SK-N-SH treated with all-trans-retinoic acid at 6 μM for 48 hours (cell line): ENCODE results near the gene PITPNC1.
A peak's percentile ranks its signal among the peaks of the same experiment; 100 is the strongest.

Source experiments
- ATAC-seq: fragments of 200-7000 bp; cut with Tn5 transposase; 3 replicates; pipeline ENCODE4 v1.9.1; 2020; ENCODE audit warnings: mild to moderate bottlenecking, moderate library complexity
- ARNTL ChIP-seq: fragments of 450-650 bp; formaldehyde crosslinking; IDR thresholded peaks from 2 replicates; pipeline ENCODE4 v1.5.0; 2020; ENCODE audit warnings: low read depth, mild to moderate bottlenecking, moderate library complexity, borderline replicate concordance
- BACH2 ChIP-seq: fragments of 250-450 bp; sonication (Bioruptor Pico); IDR thresholded peaks from 2 replicates; pipeline ENCODE4 v1.9.0; 2021; ENCODE audit warnings: mild to moderate bottlenecking, borderline replicate concordance
- CSDC2 ChIP-seq: fragments of 250-450 bp; sonication (Bioruptor Pico); IDR thresholded peaks from 2 replicates; pipeline ENCODE4 v1.5.0; 2020; ENCODE audit warnings: mild to moderate bottlenecking, moderate library complexity
- ESRRG ChIP-seq: fragments of 250-450 bp; sonication (Bioruptor Pico); IDR thresholded peaks from 2 replicates; pipeline ENCODE4 v1.6.1; 2021; ENCODE audit warnings: mild to moderate bottlenecking
- GLIS3 ChIP-seq: fragments of 250-450 bp; sonication (Bioruptor Pico); IDR thresholded peaks from 2 replicates; pipeline ENCODE4 v1.5.0; 2020; ENCODE audit warnings: mild to moderate bottlenecking, moderate library complexity
- ISL1 ChIP-seq: fragments of 250-450 bp; sonication (Bioruptor Pico); IDR thresholded peaks from 2 replicates; pipeline ENCODE4 v2.1.2; 2022; ENCODE audit warnings: mild to moderate bottlenecking, moderate library complexity
- OSR1 ChIP-seq: fragments of 250-450 bp; sonication (Bioruptor Pico); IDR thresholded peaks from 2 replicates; pipeline ENCODE4 v1.8.0; 2022; ENCODE audit warnings: moderate library complexity, mild to moderate bottlenecking, inconsistent platforms
- PATZ1 ChIP-seq: fragments of 250-450 bp; sonication (Bioruptor Pico); IDR thresholded peaks from 2 replicates; pipeline ENCODE4 v1.8.0; 2020; ENCODE audit warnings: mild to moderate bottlenecking, moderate library complexity, borderline replicate concordance
- PPARA ChIP-seq: fragments of 250-450 bp; sonication (Bioruptor Pico); IDR thresholded peaks from 2 replicates; pipeline ENCODE4 v1.5.0; 2020; ENCODE audit warnings: mild to moderate bottlenecking, borderline replicate concordance
- RARB ChIP-seq: fragments of 250-450 bp; sonication (Bioruptor Pico); IDR thresholded peaks from 2 replicates; pipeline ENCODE4 v1.8.0; 2021; ENCODE audit warnings: mild to moderate bottlenecking, moderate library complexity
- SNAI2 ChIP-seq: fragments of 250-450 bp; sonication (Bioruptor Pico); IDR thresholded peaks from 2 replicates; pipeline ENCODE4 v1.5.0; 2020; ENCODE audit warnings: mild to moderate bottlenecking, moderate library complexity
- TCF4 ChIP-seq: fragments of 250-450 bp; sonication (Bioruptor Pico); IDR thresholded peaks from 2 replicates; pipeline ENCODE4 v1.8.0; 2021; ENCODE audit warnings: mild to moderate bottlenecking, moderate library complexity, borderline replicate concordance
- TOX ChIP-seq: fragments of 250-450 bp; sonication (Bioruptor Pico); IDR thresholded peaks from 2 replicates; pipeline ENCODE4 v1.8.0; 2021; ENCODE audit warnings: mild to moderate bottlenecking, moderate library complexity, borderline replicate concordance
- TSHZ2 ChIP-seq: fragments of 250-450 bp; sonication (Bioruptor Pico); IDR thresholded peaks from 2 replicates; pipeline ENCODE4 v1.5.0; 2020; ENCODE audit warnings: mild to moderate bottlenecking, moderate library complexity
- ZC3H10 ChIP-seq: fragments of 250-450 bp; sonication (Bioruptor Pico); IDR thresholded peaks from 2 replicates; pipeline ENCODE4 v1.5.1; 2021; ENCODE audit warnings: mild to moderate bottlenecking, moderate library complexity
- ZFP3 ChIP-seq: fragments of 250-450 bp; sonication (Bioruptor Pico); IDR thresholded peaks from 2 replicates; pipeline ENCODE4 v1.5.0; 2020; ENCODE audit warnings: mild to moderate bottlenecking, moderate library complexity
- ZFP30 ChIP-seq: fragments of 450-650 bp; formaldehyde crosslinking; IDR thresholded peaks from 2 replicates; pipeline ENCODE4 v1.5.0; 2022; ENCODE audit warnings: mild to moderate bottlenecking, moderate library complexity
- ZNF565 ChIP-seq: fragments of 450-650 bp; formaldehyde crosslinking; conservative IDR thresholded peaks from 2 replicates; pipeline ENCODE4 v1.5.0; 2020; ENCODE audit warnings: low read depth, mild to moderate bottlenecking, moderate library complexity
- ZNF70 ChIP-seq: fragments of 450-650 bp; formaldehyde crosslinking; IDR thresholded peaks from 2 replicates; pipeline ENCODE4 v1.5.0; 2020; ENCODE audit warnings: mild to moderate bottlenecking, moderate library complexity
- ZNF8 ChIP-seq: fragments of 450-650 bp; formaldehyde crosslinking; IDR thresholded peaks from 2 replicates; pipeline ENCODE4 v1.5.0; 2020; ENCODE audit warnings: mild to moderate bottlenecking, moderate library complexity
- TF ChIP-seq, protein P1 (sequence below): fragments of 250-450 bp; sonication (Bioruptor Pico); IDR thresholded peaks from 2 replicates; pipeline ENCODE4 v1.5.1; 2021; ENCODE audit warnings: mild to moderate bottlenecking, moderate library complexity

The PITPNC1 gene

GRCh38 chr17:67469208-67469980 lies 92.3 kb downstream of the PITPNC1 start (continued):
- TF ChIP-seq PATZ1 (CRISPR knock-in tag) (no peak), ARNTL (CRISPR knock-in tag) (no peak), ZNF565 (no peak)
- TF ChIP-seq, all 23 proteins: peak for 0

GRCh38 chr17:67470163-67470562 lies 93.1 kb downstream of the PITPNC1 start:
- ATAC-seq: no peak
- no peak for TF ChIP-seq PPARA (CRISPR knock-in tag)
- TF ChIP-seq ZFP30: no peak
- TF ChIP-seq PATZ1 (CRISPR knock-in tag): no peak
- TF ChIP-seq ZNF70 (CRISPR knock-in tag): no peak
- no peak for TF ChIP-seq ESRRG (CRISPR knock-in tag)
- no peak for TF ChIP-seq ISL1 (CRISPR knock-in tag)
- TF ChIP-seq, protein P1, sequence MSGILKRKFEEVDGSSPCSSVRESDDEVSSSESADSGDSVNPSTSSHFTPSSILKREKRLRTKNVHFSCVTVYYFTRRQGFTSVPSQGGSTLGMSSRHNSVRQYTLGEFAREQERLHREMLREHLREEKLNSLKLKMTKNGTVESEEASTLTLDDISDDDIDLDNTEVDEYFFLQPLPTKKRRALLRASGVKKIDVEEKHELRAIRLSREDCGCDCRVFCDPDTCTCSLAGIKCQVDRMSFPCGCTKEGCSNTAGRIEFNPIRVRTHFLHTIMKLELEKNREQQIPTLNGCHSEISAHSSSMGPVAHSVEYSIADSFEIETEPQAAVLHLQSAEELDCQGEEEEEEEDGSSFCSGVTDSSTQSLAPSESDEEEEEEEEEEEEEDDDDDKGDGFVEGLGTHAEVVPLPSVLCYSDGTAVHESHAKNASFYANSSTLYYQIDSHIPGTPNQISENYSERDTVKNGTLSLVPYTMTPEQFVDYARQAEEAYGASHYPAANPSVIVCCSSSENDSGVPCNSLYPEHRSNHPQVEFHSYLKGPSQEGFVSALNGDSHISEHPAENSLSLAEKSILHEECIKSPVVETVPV: no peak
- TF ChIP-seq TCF4 (CRISPR knock-in tag): no peak
- no peak for TF ChIP-seq GLIS3 (CRISPR knock-in tag)
- no peak for TF ChIP-seq ARNTL (CRISPR knock-in tag)
- TF ChIP-seq, all 23 proteins: peak for 0

DNA sequence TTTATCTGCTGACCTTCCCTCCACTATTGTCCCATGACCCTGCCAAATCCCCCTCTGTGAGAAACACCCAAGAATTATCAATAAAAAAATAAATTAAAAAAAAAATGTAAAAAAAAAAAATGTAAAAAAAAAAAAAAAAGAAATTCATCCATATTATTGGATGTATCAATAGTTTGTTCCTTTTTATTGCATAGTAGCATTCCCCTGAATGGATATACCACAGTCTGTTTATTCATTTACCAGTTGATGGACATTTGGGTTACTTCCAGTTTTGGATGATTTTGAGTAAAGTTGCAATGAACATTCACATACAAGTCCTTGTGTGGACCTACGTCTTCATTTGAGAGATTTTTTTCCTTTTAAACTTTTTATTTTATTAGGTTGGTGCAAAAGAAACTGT lies 94.0 kb downstream of the PITPNC1 start:
- ATAC-seq: no peak
- no peak for TF ChIP-seq ZNF565
- TF ChIP-seq OSR1: no peak
- peak; percentile 100 for TF ChIP-seq ZNF8 (CRISPR knock-in tag)
- TF ChIP-seq, protein P1: no peak

GRCh38 chr17:67472606-67473005 lies 95.5 kb downstream of the PITPNC1 start:
- peak; percentile 15; the same call in 1 of the 3 replicates for ATAC-seq

- peak; percentile 68 for ATAC-seq
- TF ChIP-seq SNAI2: peak; percentile 79; the same call in 1 of the 2 replicates
- TF ChIP-seq TSHZ2 (CRISPR knock-in tag): no peak
- TF ChIP-seq ZFP30: no peak
- TF ChIP-seq ZNF8 (CRISPR knock-in tag): no peak
- TF ChIP-seq RARB (CRISPR knock-in tag): no peak
- no peak; the same call in 1 of the 2 replicates for TF ChIP-seq ISL1 (CRISPR knock-in tag)
- TF ChIP-seq GLIS3 (CRISPR knock-in tag): no peak
- TF ChIP-seq PATZ1 (CRISPR knock-in tag): 0 out of 2 replicates have a peak, but pooled peaks have one; percentile 16
- no peak for TF ChIP-seq OSR1
- no peak for TF ChIP-seq PPARA (CRISPR knock-in tag)
- no peak for TF ChIP-seq TCF4 (CRISPR knock-in tag)
- TF ChIP-seq ZNF70 (CRISPR knock-in tag): no peak
- no peak for TF ChIP-seq TOX (CRISPR knock-in tag)
- no peak for TF ChIP-seq ARNTL (CRISPR knock-in tag)
- TF ChIP-seq ZFP3 (CRISPR knock-in tag): peak; percentile 87
- peak; percentile 73; the same call in 1 of the 2 replicates for TF ChIP-seq CSDC2
- TF ChIP-seq ESRRG (CRISPR knock-in tag): no peak
- no peak for TF ChIP-seq BACH2
- TF ChIP-seq ZC3H10: 0 out of 2 replicates have a peak, but pooled peaks have one; percentile 52
Measured at GRCh38 chr17:67474081-67474661, 97.1 kb downstream of the PITPNC1 start.
